K562 (cell line): ENCODE results near the gene ZBTB48. TPM values are rescaled to one million over a fixed set of nuclear protein-coding genes. Genes with fewer than 3 reads are reported as not detected.
A peak's percentile ranks its signal among the peaks of the same experiment; 100 is the strongest.

Experiments
- ATAC-seq: fragments of 200-7000 bp; cut with Tn5 transposase; 3 replicates; pipeline ENCODE4 v1.9.1; 2020; ENCODE audit warnings: moderate library complexity
- BruUV-seq: library from RNA; stranded (reverse); fragments of 400-500 nt; replicated peaks from 2 replicates; lab custom pipeline; 2021; lab: Mats Ljungman, UMichigan
- CTCF ChIA-PET: fragments of 300-600 bp; formaldehyde crosslinking; extraction: SDS; loops from one replicate; lab custom pipeline; 2021; ENCODE audit warnings: low intra/inter-chr PET ratio; lab: Yijun Ruan, JAX
- POLR2A ChIA-PET: fragments of 300-600, 350-650 bp; sonication (Branson Sonifier 250); formaldehyde crosslinking; extraction: SDS; loops from one replicate; lab custom pipeline; 2021; ENCODE audit warnings: antibody characterized with exemption, inconsistent platforms; lab: Yijun Ruan, JAX
- DNase-seq, 4 experiments: peaks; one replicate each; pipeline versions ENCODE4 v3.0.0 to v3.0.0-alpha.2; 2011 to 2018; ENCODE audit warnings: low spot score in 3 of 4, mixed read lengths in 3 of 4; ENCODE audit errors: extremely low read depth in 1 of 4
- FAIRE-seq: peaks from 2 replicates; lab custom pipeline; 2011; peaks lifted over from hg19 to GRCh38; lab: Jason Lieb, UNC
- H2AFZ ChIP-seq: 2 replicates; pipeline ENCODE4 v1.6.0; 2011; ENCODE audit warnings: low read depth, low read length, control low read depth, inconsistent platforms
- H3K27ac ChIP-seq: fragments of 200-600 bp; 3 replicates; pipeline ENCODE4 v1.8.0; 2011; ENCODE audit warnings: low read depth, mild to moderate bottlenecking, control low read depth, inconsistent platforms, low read length, moderate library complexity, mixed read lengths; ENCODE audit errors: extremely low read depth
- H3K27me3 ChIP-seq, 2 experiments: fragments of 300-600 bp in 1 of 2; 2 replicates in 1 of 2; 3 replicates in 1 of 2; pipeline versions ENCODE4 v1.6.0 to v1.8.0; 2011; ENCODE audit warnings: inconsistent platforms in 2 of 2, low read length in 2 of 2, mild to moderate bottlenecking in 1 of 2, mixed read lengths in 1 of 2, moderate library complexity in 1 of 2; ENCODE audit not compliant: control insufficient read depth in 2 of 2, insufficient read depth in 2 of 2
- H3K36me3 ChIP-seq: fragments of 300-600 bp; 3 replicates; pipeline ENCODE4 v1.8.0; 2011; ENCODE audit warnings: mild to moderate bottlenecking, low read length, inconsistent platforms; ENCODE audit not compliant: control insufficient read depth, insufficient read depth
- H3K4me1 ChIP-seq, 2 experiments: fragments of 200-600 bp in 1 of 2; replicated peaks in 1 of 2; 2 replicates in 1 of 2; 3 replicates in 1 of 2; pipeline versions ENCODE4 v1.5.1 to v1.8.0; 2011; ENCODE audit warnings: inconsistent platforms in 2 of 2, low read length in 2 of 2, mild to moderate bottlenecking in 1 of 2, mixed read lengths in 1 of 2, moderate library complexity in 1 of 2; ENCODE audit not compliant: control insufficient read depth in 2 of 2, insufficient read depth in 2 of 2
- H3K4me2 ChIP-seq: 2 replicates; pipeline ENCODE4 v1.6.1; 2011; ENCODE audit warnings: low read length, control low read depth, inconsistent platforms, mixed read lengths; ENCODE audit not compliant: insufficient read depth
- H3K4me3 ChIP-seq: fragments of 200-600 bp; sonication (generic), shearing (Covaris generic); 2 replicates; pipeline ENCODE4 v1.5.1; 2016; ENCODE audit warnings: control low read depth, inconsistent platforms
- H3K79me2 ChIP-seq: fragments of 200-600 bp; 3 replicates; pipeline ENCODE4 v1.8.0; 2011; ENCODE audit warnings: low read length, inconsistent platforms; ENCODE audit not compliant: control insufficient read depth, insufficient read depth
- H3K9ac ChIP-seq, 2 experiments: 2 replicates each; pipeline versions ENCODE4 v1.6.0 to v1.6.1; 2011; ENCODE audit warnings: low read depth in 2 of 2, low read length in 2 of 2, control low read depth in 1 of 2, inconsistent platforms in 1 of 2, mild to moderate bottlenecking in 1 of 2, mixed read lengths in 1 of 2; ENCODE audit not compliant: insufficient read depth in 1 of 2
- H3K9me1 ChIP-seq: one replicate; pipeline ENCODE4 v1.6.0; 2011; ENCODE audit warnings: inconsistent platforms, mild to moderate bottlenecking, low read length, moderate library complexity; ENCODE audit not compliant: control insufficient read depth, insufficient read depth
- H3K9me3 ChIP-seq: replicated peaks from 2 replicates; pipeline ENCODE4 v1.5.1; 2011; ENCODE audit warnings: low read depth, low read length, inconsistent platforms; ENCODE audit not compliant: control insufficient read depth, insufficient read depth
- H4K20me1 ChIP-seq: replicated peaks from 2 replicates; pipeline ENCODE4 v1.6.1; 2011; ENCODE audit warnings: low read length, inconsistent platforms, mixed read lengths; ENCODE audit not compliant: control insufficient read depth, insufficient read depth
- DNMT1 ChIP-seq: fragments of 450-650 bp; IDR thresholded peaks from 2 replicates; pipeline ENCODE4 v1.6.1; 2016; ENCODE audit warnings: antibody characterized with exemption, mild to moderate bottlenecking
- NFIC ChIP-seq: fragments of 450-650 bp; IDR thresholded peaks from 2 replicates; pipeline ENCODE4 v1.6.1; 2017; ENCODE audit warnings: mild to moderate bottlenecking, inconsistent platforms
- NFIX ChIP-seq: fragments of 250-450 bp; sonication (Bioruptor Pico); IDR thresholded peaks from 2 replicates; pipeline ENCODE4 v1.4.0; 2020; ENCODE audit warnings: low read depth, mild to moderate bottlenecking, moderate library complexity
- SMAD1 ChIP-seq: fragments of 150-350 bp; IDR thresholded peaks from 2 replicates; pipeline ENCODE4 v1.6.1; 2014; ENCODE audit warnings: low read length, low read depth; ENCODE audit not compliant: partially characterized antibody
- WGBS: fragments of 100-300 bp; shearing (Covaris generic); methylation state at CpG from one replicate; pipeline ENCODE4 v1.1.6; 2016; ENCODE audit warnings: low coverage, mixed read lengths; ENCODE audit not compliant: insufficient coverage; ENCODE audit errors: missing lambda C conversion rate; 5-methylcytosine and 5-hydroxymethylcytosine counted together
- in situ Hi-C: fragments of 300-500 bp; cut with MboI; formaldehyde crosslinking; loops from 4 replicates; pipeline ENCODE4 v1.15.0; 2018; ENCODE audit warnings: inconsistent platforms, mixed read lengths
- intact Hi-C: fragments of 100-400 bp; cut with micrococcal nuclease; formaldehyde crosslinking; loops from 2 replicates; pipeline ENCODE4 v1.14.2; 2022
- polyA plus RNA-seq, 8 experiments: library from polyadenylated mRNA; depleted of rRNA in 4 of 8; stranded (reverse) in 5 of 8; unstranded in 3 of 8; fragments of >200 nt; fragmentation: Nextera tagmentation in 2 of 8; fragmentation: Illumina TruSeq in 1 of 8; extraction: Ambion mirVana in 2 of 8; extraction: Trizol in 1 of 8; gene quantifications; 2 replicates each; pipeline versions ENCODE4 v1.2.1 to v1.2.3, GENCODE V29; 2011 to 2014; ENCODE audit warnings: inconsistent platforms in 1 of 8, missing spikeins in 1 of 8
- total RNA-seq, 7 experiments: library from RNA; depleted of rRNA in 6 of 7; stranded (reverse); fragments of >200 nt in 6 of 7; fragmentation: Illumina TruSeq in 2 of 7; extraction: Trizol in 2 of 7; gene quantifications; 2 replicates each; pipeline versions ENCODE4 v1.2.1 to v1.2.3, GENCODE V29; 2011 to 2021; ENCODE audit warnings: low replicate concordance in 1 of 7

The ZBTB48 gene
- total and polyA plus RNA-seq, 9 of the 15 experiments (the other 6 are each of a cell fraction or from before 2014, with no cell fraction given), result 1.9 to 66.9 (median 29.5) TPM

- H3K4me3 ChIP-seq, result no peak overlapping the region
- no peak for DNase-seq
- no peaks in the 10 kb centered on the region for H3K9me3 ChIP-seq
- ChIA-PET POLR2A (interaction anchor here (0.6 to 10.7 kb wide), 2 partner anchors 12 to 24 kb away, joined by 5 to 221 read pairs; partner anchors contain the start of gene ZBTB48), CTCF (no interaction called here)
- H3K79me2 ChIP-seq, result peaks cover 65% of the 10 kb centered on the region
- H4K20me1 ChIP-seq, result peaks cover 63% of the 10 kb centered on the region
- intact Hi-C loops, result no loop called here
- peaks cover 93% of the 10 kb centered on the region for H3K36me3 ChIP-seq
- H3K9me1 ChIP-seq, result peaks cover 26% of the 10 kb centered on the region
- no peaks in the 10 kb centered on the region for H3K27me3 ChIP-seq
- FAIRE-seq, result peak; percentile 52
- no peak overlapping the region; a peak in 1 of 4 replicates for H3K9ac ChIP-seq
- H2AFZ ChIP-seq, result no peak overlapping the region
- H3K4me1 ChIP-seq, result peaks cover 23 to 48% of the 10 kb centered on the region in 2 experiments
- BruUV-seq, result no TSS peak
- in situ Hi-C loops, result no loop called here
- no peak for ATAC-seq
- no peak overlapping the region for H3K4me2 ChIP-seq
- WGBS, result 77% methylated on average over 7 of the region's 7 CpGs
- no peak overlapping the region for H3K27ac ChIP-seq
- TF ChIP-seq NFIC (peak; percentile 99), SMAD1 (peak; percentile 54), DNMT1 (no peak), NFIX (peak; percentile 85)
- TF ChIP-seq, all 486 proteins: peak for 3
Measured at GRCh38 chr1:6596351-6596750, 16.6 kb downstream of the ZBTB48 start.
